ENCODE data around the gene BLID.

- TF ChIP-seq EZH2 (IDR thresholded peaks at IDR 0.05; ENCODE audit: insufficient read depth, poor library complexity, severe bottlenecking) (no peak), EZH2phosphoT487 (IDR thresholded peaks at IDR 0.05; ENCODE audit: insufficient read depth, low read depth) (no peak)
Measured at GRCh38 chr11:122131126-122131525, 15.1 kb upstream of the BLID start.

All from GM23248 (cell line).